Vagina (tissue), 2 donors: ENCODE measurements around the gene INA.

Experiments used
- CTCF ChIP-seq, 3 experiments: fragments of 450-650 bp in 2 of 3; fragments of 200-600 bp in 1 of 3; sonication (generic) in 1 of 3; IDR thresholded peaks; one replicate each; pipeline ENCODE4 v1.5.1; 2017 to 2019; ENCODE audit warnings: antibody characterized with exemption in 3 of 3, mild to moderate bottlenecking in 2 of 3, moderate library complexity in 2 of 3
- POLR2A ChIP-seq, 2 donors: fragments of 450-650 bp; IDR thresholded peaks; one replicate each; pipeline ENCODE4 v1.6.1; 2017; ENCODE audit warnings: antibody characterized with exemption in 2 of 2, mild to moderate bottlenecking in 2 of 2, moderate library complexity in 2 of 2

- TF ChIP-seq CTCF (IDR thresholded peaks at IDR 0.05): no peak
- no peak for TF ChIP-seq POLR2A (IDR thresholded peaks at IDR 0.05)
These were observed 20.3 kb upstream of the INA start for GRCh38 chr10:103256613-103257012.
